GM18951 (cell line): Measurements from ENCODE around the gene PXYLP1.
"Not testable (repeated sequence)": the region's sequence is repeated elsewhere in the genome, so short reads cannot be mapped to it uniquely, and the experiment has no call there.

Experiments
- POLR2A ChIP-seq: IDR thresholded peaks from 4 replicates; pipeline ENCODE4 v1.6.1; 2011; ENCODE audit warnings: mild to moderate bottlenecking; ENCODE audit not compliant: insufficient read length, insufficient read depth; ENCODE audit errors: extremely low read depth
- in situ Hi-C: fragments of 300-500 bp; cut with MboI; formaldehyde crosslinking; loops from one replicate; pipeline ENCODE4 v1.12.0; 2022; ENCODE audit warnings: low sequenced_read_pairs, mixed read lengths, inconsistent platforms; ENCODE audit not compliant: unreplicated experiment

The PXYLP1 gene

GRCh38 chr3:141291559-141292355 is 60.1 kb downstream of the PXYLP1 start:
- no peak for TF ChIP-seq POLR2A
- in situ Hi-C loops, result no loop called here

- in situ Hi-C loops, result no loop called here
- TF ChIP-seq POLR2A, result no peak
These were observed 60.9 kb downstream of the PXYLP1 start for GRCh38 chr3:141292356-141293058.

- in situ Hi-C loops, result no loop called here
- TF ChIP-seq POLR2A, result no peak
These were observed 62.7 kb downstream of the PXYLP1 start for GRCh38 chr3:141294301-141294700.

- in situ Hi-C loops, result no loop called here
- TF ChIP-seq POLR2A, result no peak
These were observed 63.2 kb downstream of the PXYLP1 start for GRCh38 chr3:141294848-141295247.

- in situ Hi-C loops, result not testable (repeated sequence)
These were observed 68.8 kb downstream of the PXYLP1 start for GRCh38 chr3:141300426-141300825.

- no peak for TF ChIP-seq POLR2A
- in situ Hi-C loops, result no loop called here
These were observed 70.9 kb downstream of the PXYLP1 start for GRCh38 chr3:141302364-141303141.

- in situ Hi-C loops, result no loop called here
- TF ChIP-seq POLR2A, result no peak
These were observed 72.0 kb downstream of the PXYLP1 start for GRCh38 chr3:141303481-141304223.

- no peak for TF ChIP-seq POLR2A
- in situ Hi-C loops, result loop anchor here (5.0 kb wide), 1 partner anchor 147 kb away; no protein-coding TSS in a partner anchor
These were observed 73.8 kb downstream of the PXYLP1 start for GRCh38 chr3:141305436-141305835.

- TF ChIP-seq POLR2A, result no peak
- in situ Hi-C loops, result loop anchor here (5.0 kb wide), 1 partner anchor 146 kb away; no protein-coding TSS in a partner anchor
These were observed 74.7 kb downstream of the PXYLP1 start for GRCh38 chr3:141306276-141306675.

GRCh38 chr3:141306922-141307321 is 75.3 kb downstream of the PXYLP1 start:
- no peak for TF ChIP-seq POLR2A
- in situ Hi-C loops, result loop anchor here (5.0 kb wide), 1 partner anchor 145 kb away; no protein-coding TSS in a partner anchor

GRCh38 chr3:141307351-141308059 is 75.9 kb downstream of the PXYLP1 start:
- TF ChIP-seq POLR2A, result no peak
- in situ Hi-C loops, result loop anchor here (5.0 kb wide), 1 partner anchor 145 kb away; no protein-coding TSS in a partner anchor

- in situ Hi-C loops, result loop anchor here (5.0 kb wide), 1 partner anchor 144 kb away; no protein-coding TSS in a partner anchor
- no peak for TF ChIP-seq POLR2A
These were observed 77.1 kb downstream of the PXYLP1 start for GRCh38 chr3:141308588-141309218.

- TF ChIP-seq POLR2A, result no peak
- in situ Hi-C loops, result no loop called here
These were observed 79.5 kb downstream of the PXYLP1 start for GRCh38 chr3:141311170-141311495.
